ENCODE results near the gene CHAMP1. TPM values are rescaled to one million over a fixed set of nuclear protein-coding genes. Genes with fewer than 3 reads are reported as not detected.
"Not testable (repeated sequence)": the region's sequence is repeated elsewhere in the genome, so short reads cannot be mapped to it uniquely, and the experiment has no call there.

Gene CHAMP1
- total RNA-seq, 2 donors from 2014 or later, result 5.9 to 10.6 TPM

DNA sequence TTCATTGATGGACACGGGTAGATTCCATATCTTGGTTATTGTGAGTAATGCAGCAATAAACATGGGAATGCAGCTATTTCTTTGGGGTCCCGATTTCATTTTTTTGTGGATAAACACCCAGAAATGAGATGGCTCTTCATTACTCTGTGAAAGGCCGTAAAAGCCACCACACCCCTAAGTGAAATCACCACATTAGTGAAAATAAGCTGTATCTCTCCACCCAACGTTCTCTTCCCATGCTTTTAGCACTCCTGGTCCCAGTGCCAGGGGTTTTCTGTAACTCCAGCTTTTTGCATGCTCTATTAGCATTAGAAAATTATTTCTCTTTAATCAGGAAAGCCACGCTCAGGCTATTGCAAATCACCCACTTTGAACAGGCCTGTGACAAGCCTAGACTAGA, 15.8 kb downstream of the CHAMP1 start:
- intact Hi-C loops (cut with DNase I), result no loop called here
- Histone ChIP-seq H3K4me3 (no peak overlapping the region), H3K4me1 (peaks cover 9% of the 10 kb centered on the region), H3K9me3 (no peaks in the 10 kb centered on the region), H3K36me3 (replicated peaks in 1 of 2; ENCODE audit: insufficient read depth in 1 of 2, low read depth in 2 of 2) (no peaks in the 10 kb centered on the region), H3K27me3 (no peaks in the 10 kb centered on the region), H3K27ac (no peak overlapping the region)
- 83 to 85% methylated on average over 5 of the region's 5 CpGs for WGBS, 2 donors
- TF ChIP-seq POLR2A (IDR thresholded peaks at IDR 0.05), result no peak
- TF ChIP-seq, protein P1, sequence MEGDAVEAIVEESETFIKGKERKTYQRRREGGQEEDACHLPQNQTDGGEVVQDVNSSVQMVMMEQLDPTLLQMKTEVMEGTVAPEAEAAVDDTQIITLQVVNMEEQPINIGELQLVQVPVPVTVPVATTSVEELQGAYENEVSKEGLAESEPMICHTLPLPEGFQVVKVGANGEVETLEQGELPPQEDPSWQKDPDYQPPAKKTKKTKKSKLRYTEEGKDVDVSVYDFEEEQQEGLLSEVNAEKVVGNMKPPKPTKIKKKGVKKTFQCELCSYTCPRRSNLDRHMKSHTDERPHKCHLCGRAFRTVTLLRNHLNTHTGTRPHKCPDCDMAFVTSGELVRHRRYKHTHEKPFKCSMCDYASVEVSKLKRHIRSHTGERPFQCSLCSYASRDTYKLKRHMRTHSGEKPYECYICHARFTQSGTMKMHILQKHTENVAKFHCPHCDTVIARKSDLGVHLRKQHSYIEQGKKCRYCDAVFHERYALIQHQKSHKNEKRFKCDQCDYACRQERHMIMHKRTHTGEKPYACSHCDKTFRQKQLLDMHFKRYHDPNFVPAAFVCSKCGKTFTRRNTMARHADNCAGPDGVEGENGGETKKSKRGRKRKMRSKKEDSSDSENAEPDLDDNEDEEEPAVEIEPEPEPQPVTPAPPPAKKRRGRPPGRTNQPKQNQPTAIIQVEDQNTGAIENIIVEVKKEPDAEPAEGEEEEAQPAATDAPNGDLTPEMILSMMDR (IDR thresholded peaks at IDR 0.05), result no peak
- no peak for DNase-seq
- no peak for ATAC-seq

- H3K9me3 ChIP-seq; H3K27ac ChIP-seq; H3K27me3 ChIP-seq; H3K36me3 ChIP-seq (replicated peaks in 1 of 2; ENCODE audit: insufficient read depth in 1 of 2, low read depth in 2 of 2); intact Hi-C loops (cut with DNase I); ATAC-seq; H3K4me3 ChIP-seq; H3K4me1 ChIP-seq; DNase-seq: not testable (repeated sequence)
- WGBS, 2 donors, result 75 to 76% methylated on average over 3 of the region's 3 CpGs
These were observed 19.6 kb downstream of the CHAMP1 start for GRCh38 chr13:114333881-114334280.

DNA sequence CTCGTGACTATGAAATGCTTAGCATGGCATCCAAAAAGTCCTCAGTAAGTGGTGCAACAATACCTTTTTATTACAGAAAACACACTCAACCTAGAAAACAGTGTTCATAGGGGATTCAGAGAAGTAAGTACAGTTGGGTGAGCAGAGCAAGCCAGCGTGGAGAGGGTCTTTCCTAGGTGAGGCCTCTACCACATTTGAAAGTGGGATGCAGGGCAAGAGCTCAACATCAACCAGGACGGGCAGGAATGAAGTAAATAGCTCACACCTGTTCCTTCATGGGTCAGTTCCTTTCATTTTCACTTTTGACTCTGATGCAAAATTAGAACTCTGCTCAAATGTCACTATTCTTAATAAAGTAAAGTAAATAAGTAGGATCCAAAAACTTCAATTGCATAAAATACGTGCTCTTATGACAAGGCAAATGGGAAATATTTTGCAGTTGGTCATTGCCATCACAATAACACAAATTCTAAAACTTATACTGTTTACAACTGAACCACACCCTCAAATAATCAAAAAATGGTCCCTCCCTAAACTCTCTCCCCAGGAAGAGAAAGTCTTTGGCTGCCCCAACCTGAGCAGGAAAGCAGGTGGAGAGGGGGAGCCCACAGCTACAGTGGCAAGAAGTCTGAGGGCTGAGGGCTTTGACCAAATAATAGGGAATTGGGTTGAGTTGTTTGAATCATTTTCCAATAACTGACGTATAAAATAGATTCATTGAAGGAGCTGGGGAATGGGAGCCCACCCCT, 20.2 kb downstream of the CHAMP1 start:
- no peak overlapping the region for H3K27ac ChIP-seq
- intact Hi-C loops (cut with DNase I), result no loop called here
- ATAC-seq, result no peak
- H3K4me1 ChIP-seq, result no peaks in the 10 kb centered on the region
- DNase-seq, result no peak
- no peak overlapping the region for H3K4me3 ChIP-seq
- TF ChIP-seq POLR2A (IDR thresholded peaks at IDR 0.05), result no peak
- TF ChIP-seq, protein P1 (IDR thresholded peaks at IDR 0.05), result no peak
- H3K36me3 ChIP-seq (replicated peaks in 1 of 2; ENCODE audit: insufficient read depth in 1 of 2, low read depth in 2 of 2), result no peaks in the 10 kb centered on the region
- no peaks in the 10 kb centered on the region for H3K27me3 ChIP-seq
- no peaks in the 10 kb centered on the region for H3K9me3 ChIP-seq
- 63 to 68% methylated on average over 5 of the region's 5 CpGs for WGBS, 2 donors

DNA sequence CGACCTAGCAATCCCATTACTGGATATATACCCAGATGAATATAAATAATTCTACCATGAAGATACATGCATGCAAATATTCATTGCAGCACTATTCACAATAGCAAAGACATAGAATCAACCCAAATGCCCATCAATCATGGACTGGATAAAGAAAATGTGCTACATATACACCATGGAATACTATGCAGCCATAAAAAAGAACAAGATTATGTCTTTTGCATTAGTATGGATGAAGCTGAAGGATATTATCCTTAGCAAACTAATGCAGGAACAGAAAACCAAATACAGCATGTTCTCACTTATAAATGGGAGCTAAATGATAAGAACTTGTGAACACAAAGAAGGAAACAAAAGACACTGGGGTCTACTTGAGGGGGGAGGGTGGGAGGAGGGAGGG, 22.2 kb downstream of the CHAMP1 start:
- H3K27ac ChIP-seq; intact Hi-C loops (cut with DNase I); H3K27me3 ChIP-seq; ATAC-seq; H3K4me3 ChIP-seq; H3K36me3 ChIP-seq (replicated peaks in 1 of 2; ENCODE audit: insufficient read depth in 1 of 2, low read depth in 2 of 2); DNase-seq; H3K4me1 ChIP-seq; H3K9me3 ChIP-seq: not testable (repeated sequence)
- WGBS, 2 donors, result 63 to 76% methylated on average over 1 of the region's 1 CpG

GRCh38 chr13:114338959-114339358, 24.7 kb downstream of the CHAMP1 start:
- DNase-seq, result no peak
- Histone ChIP-seq H3K36me3 (replicated peaks in 1 of 2; ENCODE audit: insufficient read depth in 1 of 2, low read depth in 2 of 2) (no peaks in the 10 kb centered on the region), H3K4me1 (no peaks in the 10 kb centered on the region), H3K9me3 (no peaks in the 10 kb centered on the region), H3K27me3 (no peaks in the 10 kb centered on the region), H3K4me3 (no peak overlapping the region), H3K27ac (no peak overlapping the region)
- ATAC-seq, result no peak
- no peak for TF ChIP-seq POLR2A (IDR thresholded peaks at IDR 0.05)
- TF ChIP-seq, protein P1 (IDR thresholded peaks at IDR 0.05), result no peak
- intact Hi-C loops (cut with DNase I), result no loop called here
- WGBS, 2 donors, result 86 to 89% methylated on average over 4 to 5 of the region's 5 CpGs

Data from body of pancreas (tissue), 4 donors.